ENCODE measurements around the gene SPATA6.
"Not testable (repeated sequence)": the region's sequence is repeated elsewhere in the genome, so short reads cannot be mapped to it uniquely, and the experiment has no call there.

The SPATA6 gene

GRCh38 chr1:48338257-48338656 lies 133.7 kb downstream of the SPATA6 start:
- peak in 2 of 3 experiments; percentile 5 to 54 for DNase-seq

GRCh38 chr1:48333316-48333715 lies 138.7 kb downstream of the SPATA6 start:
- no peak for DNase-seq

- DNase-seq = no peak
Observed at GRCh38 chr1:48332115-48332514, 139.9 kb downstream of the SPATA6 start.

- no peak for DNase-seq
Observed at GRCh38 chr1:48329905-48330304, 142.1 kb downstream of the SPATA6 start.

GRCh38 chr1:48329486-48329885 lies 142.5 kb downstream of the SPATA6 start:
- DNase-seq = no peak

GRCh38 chr1:48311829-48312228 lies 160.2 kb downstream of the SPATA6 start:
- not testable (repeated sequence) for DNase-seq

GRCh38 chr1:48309564-48310082 lies 162.4 kb downstream of the SPATA6 start:
- DNase-seq = peak in 1 of 3 experiments; percentile 4

- no peak for DNase-seq
Observed at GRCh38 chr1:48302652-48303051, 169.4 kb downstream of the SPATA6 start.

GRCh38 chr1:48294656-48295055 lies 177.3 kb downstream of the SPATA6 start:
- DNase-seq = no peak

GRCh38 chr1:48294094-48294493 lies 177.9 kb downstream of the SPATA6 start:
- not testable (repeated sequence) for DNase-seq

- no peak for DNase-seq
Observed at GRCh38 chr1:48292706-48293105, 179.3 kb downstream of the SPATA6 start.

- DNase-seq = no peak
Observed at GRCh38 chr1:48291421-48291820, 180.6 kb downstream of the SPATA6 start.

GRCh38 chr1:48285525-48285924 lies 186.5 kb downstream of the SPATA6 start:
- no peak for DNase-seq

GRCh38 chr1:48284696-48285420 lies 187.1 kb downstream of the SPATA6 start:
- peak in 1 of 3 experiments; percentile 4 for DNase-seq

- DNase-seq = not testable (repeated sequence)
Observed at GRCh38 chr1:48282329-48282728, 189.7 kb downstream of the SPATA6 start.

- not testable (repeated sequence) for DNase-seq
Observed at GRCh38 chr1:48277437-48277836, 194.6 kb downstream of the SPATA6 start.

GRCh38 chr1:48266576-48266975 lies 205.4 kb downstream of the SPATA6 start:
- DNase-seq = no peak

GRCh38 chr1:48263041-48263440 lies 209.0 kb downstream of the SPATA6 start:
- DNase-seq = no peak

GRCh38 chr1:48261881-48262400 lies 210.1 kb downstream of the SPATA6 start:
- DNase-seq = no peak

GRCh38 chr1:48258106-48258505 lies 213.9 kb downstream of the SPATA6 start:
- DNase-seq = no peak

- no peak for DNase-seq
Observed at GRCh38 chr1:48254254-48254653, 217.8 kb downstream of the SPATA6 start.

GRCh38 chr1:48251821-48252220 lies 220.2 kb downstream of the SPATA6 start:
- DNase-seq = no peak

GRCh38 chr1:48251323-48251722 lies 220.7 kb downstream of the SPATA6 start:
- DNase-seq = no peak

GRCh38 chr1:48250572-48250971 lies 221.4 kb downstream of the SPATA6 start:
- peak in 2 of 3 experiments; percentile 4 to 34 for DNase-seq

Measured in NCI-H1417 (cell line).